Ishikawa (cell line): ENCODE results near the gene RBMS3.

Experiments
- CEBPB ChIP-seq: IDR thresholded peaks from 2 replicates; pipeline ENCODE4 v1.6.1; 2012
- CREB1 ChIP-seq: IDR thresholded peaks from 2 replicates; pipeline ENCODE4 v1.6.1; 2012; ENCODE audit warnings: low read depth
- EGR1 ChIP-seq: IDR thresholded peaks from 2 replicates; pipeline ENCODE4 v1.6.1; 2012
- EP300 ChIP-seq: IDR thresholded peaks from 2 replicates; pipeline ENCODE4 v1.6.1; 2012; ENCODE audit warnings: borderline replicate concordance
- FOXM1 ChIP-seq: IDR thresholded peaks from 2 replicates; pipeline ENCODE4 v1.6.1; 2012; ENCODE audit warnings: low read depth, borderline replicate concordance
- NFIC ChIP-seq: IDR thresholded peaks from 2 replicates; pipeline ENCODE4 v1.6.1; 2012
- RAD21 ChIP-seq: IDR thresholded peaks from 2 replicates; pipeline ENCODE4 v1.6.1; 2012; ENCODE audit warnings: low read depth
- TAF1 ChIP-seq: IDR thresholded peaks from 2 replicates; pipeline ENCODE4 v1.6.1; 2012; ENCODE audit warnings: low read depth, mild to moderate bottlenecking
- TCF12 ChIP-seq: IDR thresholded peaks from 2 replicates; pipeline ENCODE4 v1.6.1; 2012; ENCODE audit warnings: low read depth
- TEAD4 ChIP-seq: IDR thresholded peaks from 2 replicates; pipeline ENCODE4 v1.6.1; 2012
- YY1 ChIP-seq: IDR thresholded peaks from 2 replicates; pipeline ENCODE4 v1.6.1; 2012; ENCODE audit warnings: low read depth
- ZBTB7A ChIP-seq: IDR thresholded peaks from 2 replicates; pipeline ENCODE4 v1.6.1; 2012; ENCODE audit warnings: low read depth
- TF ChIP-seq, protein P1 (sequence below): IDR thresholded peaks from 2 replicates; pipeline ENCODE4 v1.6.1; 2012
- TF ChIP-seq, protein P2 (sequence below): IDR thresholded peaks from 2 replicates; pipeline ENCODE4 v1.6.1; 2012
- TF ChIP-seq, protein P3 (sequence below): IDR thresholded peaks from 2 replicates; pipeline ENCODE4 v1.6.1; 2012; ENCODE audit warnings: low read depth, mild to moderate bottlenecking

RBMS3 gene

DNA sequence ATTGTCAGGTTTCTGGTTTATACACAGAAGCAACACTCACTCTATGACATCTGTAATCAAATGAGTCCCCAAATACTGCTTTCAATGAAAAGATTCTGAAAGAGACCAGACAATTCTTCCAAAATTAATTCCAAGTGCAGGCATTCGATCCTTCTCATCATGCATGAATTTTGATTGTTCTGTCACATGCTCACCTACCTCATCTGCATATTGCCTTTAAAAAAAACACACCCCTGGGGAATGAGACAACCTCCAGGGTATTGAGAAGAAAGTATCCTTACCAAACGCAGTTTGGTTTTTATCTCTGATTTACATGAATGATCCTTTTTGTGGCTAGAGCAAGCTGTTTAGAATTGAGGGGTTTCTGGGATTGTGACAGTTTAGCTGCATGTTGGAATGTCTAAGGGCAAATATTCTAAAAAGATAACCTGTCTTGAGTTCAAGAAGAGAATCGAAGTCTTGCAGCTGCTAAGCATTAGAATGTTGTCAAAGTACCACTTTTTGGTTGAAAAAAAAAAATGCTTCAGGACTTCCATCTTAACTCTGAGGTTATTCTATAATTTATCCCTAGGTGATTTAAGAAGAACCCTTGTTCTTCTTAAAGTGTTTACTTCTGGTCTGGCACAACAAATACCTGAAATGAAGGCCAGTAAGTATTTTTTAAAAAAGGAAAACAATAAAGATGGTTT lies 653.1 kb downstream of the RBMS3 start:
- TF ChIP-seq ZBTB7A (no peak), NFIC (no peak), CEBPB (no peak), CREB1 (no peak), EP300 (no peak), TEAD4 (no peak), TCF12 (no peak), EGR1 (no peak), TAF1 (no peak)
- TF ChIP-seq, protein P1, sequence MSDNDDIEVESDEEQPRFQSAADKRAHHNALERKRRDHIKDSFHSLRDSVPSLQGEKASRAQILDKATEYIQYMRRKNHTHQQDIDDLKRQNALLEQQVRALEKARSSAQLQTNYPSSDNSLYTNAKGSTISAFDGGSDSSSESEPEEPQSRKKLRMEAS: no peak
- TF ChIP-seq, protein P2, sequence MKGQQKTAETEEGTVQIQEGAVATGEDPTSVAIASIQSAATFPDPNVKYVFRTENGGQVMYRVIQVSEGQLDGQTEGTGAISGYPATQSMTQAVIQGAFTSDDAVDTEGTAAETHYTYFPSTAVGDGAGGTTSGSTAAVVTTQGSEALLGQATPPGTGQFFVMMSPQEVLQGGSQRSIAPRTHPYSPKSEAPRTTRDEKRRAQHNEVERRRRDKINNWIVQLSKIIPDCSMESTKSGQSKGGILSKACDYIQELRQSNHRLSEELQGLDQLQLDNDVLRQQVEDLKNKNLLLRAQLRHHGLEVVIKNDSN: no peak

DNA sequence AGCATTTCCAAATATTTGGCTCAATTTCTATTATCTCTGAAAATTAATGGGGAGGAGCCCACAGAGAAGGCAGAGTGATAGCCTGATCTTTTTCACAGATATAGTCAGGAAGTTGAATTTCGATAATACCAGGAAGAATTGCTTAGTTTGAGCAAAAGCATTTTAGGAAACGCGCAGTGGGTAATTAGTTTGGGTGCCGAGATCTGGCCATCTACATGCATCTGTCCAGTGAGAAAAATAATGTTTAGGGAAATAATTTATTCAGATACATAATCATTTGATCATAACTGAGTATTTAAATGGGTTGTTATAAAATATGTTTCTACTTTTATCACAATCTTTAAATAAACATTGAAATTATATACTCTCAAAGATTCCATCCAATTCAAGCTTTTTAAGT lies 653.9 kb downstream of the RBMS3 start:
- TF ChIP-seq RAD21: no peak
- TF ChIP-seq EP300: no peak
- no peak for TF ChIP-seq TAF1
- no peak for TF ChIP-seq CREB1
- TF ChIP-seq, protein P3, sequence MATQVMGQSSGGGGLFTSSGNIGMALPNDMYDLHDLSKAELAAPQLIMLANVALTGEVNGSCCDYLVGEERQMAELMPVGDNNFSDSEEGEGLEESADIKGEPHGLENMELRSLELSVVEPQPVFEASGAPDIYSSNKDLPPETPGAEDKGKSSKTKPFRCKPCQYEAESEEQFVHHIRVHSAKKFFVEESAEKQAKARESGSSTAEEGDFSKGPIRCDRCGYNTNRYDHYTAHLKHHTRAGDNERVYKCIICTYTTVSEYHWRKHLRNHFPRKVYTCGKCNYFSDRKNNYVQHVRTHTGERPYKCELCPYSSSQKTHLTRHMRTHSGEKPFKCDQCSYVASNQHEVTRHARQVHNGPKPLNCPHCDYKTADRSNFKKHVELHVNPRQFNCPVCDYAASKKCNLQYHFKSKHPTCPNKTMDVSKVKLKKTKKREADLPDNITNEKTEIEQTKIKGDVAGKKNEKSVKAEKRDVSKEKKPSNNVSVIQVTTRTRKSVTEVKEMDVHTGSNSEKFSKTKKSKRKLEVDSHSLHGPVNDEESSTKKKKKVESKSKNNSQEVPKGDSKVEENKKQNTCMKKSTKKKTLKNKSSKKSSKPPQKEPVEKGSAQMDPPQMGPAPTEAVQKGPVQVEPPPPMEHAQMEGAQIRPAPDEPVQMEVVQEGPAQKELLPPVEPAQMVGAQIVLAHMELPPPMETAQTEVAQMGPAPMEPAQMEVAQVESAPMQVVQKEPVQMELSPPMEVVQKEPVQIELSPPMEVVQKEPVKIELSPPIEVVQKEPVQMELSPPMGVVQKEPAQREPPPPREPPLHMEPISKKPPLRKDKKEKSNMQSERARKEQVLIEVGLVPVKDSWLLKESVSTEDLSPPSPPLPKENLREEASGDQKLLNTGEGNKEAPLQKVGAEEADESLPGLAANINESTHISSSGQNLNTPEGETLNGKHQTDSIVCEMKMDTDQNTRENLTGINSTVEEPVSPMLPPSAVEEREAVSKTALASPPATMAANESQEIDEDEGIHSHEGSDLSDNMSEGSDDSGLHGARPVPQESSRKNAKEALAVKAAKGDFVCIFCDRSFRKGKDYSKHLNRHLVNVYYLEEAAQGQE: no peak
- TF ChIP-seq TEAD4: no peak
- TF ChIP-seq, protein P2: no peak
- TF ChIP-seq EGR1: no peak
- no peak for TF ChIP-seq CEBPB
- no peak for TF ChIP-seq YY1
- TF ChIP-seq, protein P1: no peak
- TF ChIP-seq TCF12: no peak
- TF ChIP-seq NFIC: no peak
- no peak for TF ChIP-seq ZBTB7A
- TF ChIP-seq FOXM1: no peak

DNA sequence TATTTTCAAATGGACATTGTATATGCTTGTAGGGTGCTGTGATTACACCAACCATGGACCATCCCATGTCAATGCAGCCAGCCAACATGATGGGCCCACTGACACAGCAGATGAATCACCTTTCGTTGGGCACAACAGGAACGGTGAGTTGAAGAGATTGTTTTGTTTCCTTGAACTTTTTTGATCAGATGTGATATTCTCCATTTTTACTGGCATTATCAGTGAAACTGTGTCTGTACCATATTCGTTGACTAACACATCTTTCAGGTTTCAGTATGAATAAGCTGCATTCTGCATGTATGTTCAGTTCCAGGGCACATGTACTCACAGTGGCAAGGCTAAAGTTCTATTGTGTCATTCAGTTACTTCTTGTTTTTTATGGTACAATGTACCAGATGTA lies 655.2 kb downstream of the RBMS3 start:
- TF ChIP-seq CREB1 (no peak), TEAD4 (no peak), FOXM1 (no peak), TAF1 (no peak), TCF12 (no peak), ZBTB7A (no peak), NFIC (no peak), YY1 (no peak), EP300 (no peak), EGR1 (no peak)
- TF ChIP-seq, protein P2: no peak
- TF ChIP-seq, protein P1: no peak

DNA sequence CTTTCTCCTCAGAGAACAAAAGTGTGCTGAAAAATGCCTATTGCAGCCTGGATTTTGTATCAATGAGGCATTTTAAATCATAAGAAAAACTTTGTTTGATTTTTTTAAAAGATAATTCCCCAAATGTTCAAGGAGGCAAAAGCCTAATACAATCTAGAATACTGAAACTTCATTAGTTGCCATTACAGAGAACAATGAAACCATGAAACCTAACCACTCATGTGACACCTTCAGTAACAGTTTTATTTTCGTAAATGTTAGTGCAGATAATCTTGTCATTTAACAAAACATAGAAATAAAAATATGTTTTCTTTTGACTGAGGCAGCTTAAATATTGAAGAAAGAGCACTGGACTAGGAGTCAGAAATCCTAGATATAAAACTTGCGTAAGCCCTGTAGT lies 655.9 kb downstream of the RBMS3 start:
- TF ChIP-seq YY1 (no peak), CEBPB (no peak), FOXM1 (no peak), NFIC (no peak), TAF1 (no peak), TEAD4 (no peak), TCF12 (no peak), EGR1 (no peak)
- TF ChIP-seq, protein P3: no peak
- TF ChIP-seq, protein P1: no peak
- TF ChIP-seq, protein P2: no peak

DNA sequence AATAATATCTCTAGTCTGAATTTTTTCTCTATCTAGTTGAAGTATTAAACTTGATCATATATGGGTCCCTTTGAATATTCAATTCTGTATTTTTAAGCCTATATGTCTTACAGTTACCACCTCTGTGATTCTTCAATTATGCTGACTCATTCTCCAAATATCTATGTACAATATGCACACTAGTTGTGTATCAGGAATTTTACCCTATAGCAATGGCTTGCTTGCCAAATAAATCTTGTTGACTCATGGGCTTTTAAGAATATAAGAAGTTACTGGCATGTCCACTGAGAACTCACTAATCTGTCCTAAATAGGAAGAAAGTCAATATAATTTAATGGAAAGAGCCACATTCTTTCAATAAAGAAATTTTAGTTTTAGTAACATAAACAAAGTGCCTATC lies 656.3 kb downstream of the RBMS3 start:
- TF ChIP-seq, protein P3: no peak
- peak; percentile 45; the same call in 1 of the 2 replicates for TF ChIP-seq TEAD4
